GM12801 (cell line): ENCODE data around the gene GADL1.

ENCODE experiments used
- CTCF ChIP-seq: IDR thresholded peaks from one replicate; pipeline ENCODE4 v1.5.1; 2011; ENCODE audit warnings: control low read depth; ENCODE audit not compliant: insufficient read length; ENCODE audit errors: extremely low read depth

Gene GADL1

DNA sequence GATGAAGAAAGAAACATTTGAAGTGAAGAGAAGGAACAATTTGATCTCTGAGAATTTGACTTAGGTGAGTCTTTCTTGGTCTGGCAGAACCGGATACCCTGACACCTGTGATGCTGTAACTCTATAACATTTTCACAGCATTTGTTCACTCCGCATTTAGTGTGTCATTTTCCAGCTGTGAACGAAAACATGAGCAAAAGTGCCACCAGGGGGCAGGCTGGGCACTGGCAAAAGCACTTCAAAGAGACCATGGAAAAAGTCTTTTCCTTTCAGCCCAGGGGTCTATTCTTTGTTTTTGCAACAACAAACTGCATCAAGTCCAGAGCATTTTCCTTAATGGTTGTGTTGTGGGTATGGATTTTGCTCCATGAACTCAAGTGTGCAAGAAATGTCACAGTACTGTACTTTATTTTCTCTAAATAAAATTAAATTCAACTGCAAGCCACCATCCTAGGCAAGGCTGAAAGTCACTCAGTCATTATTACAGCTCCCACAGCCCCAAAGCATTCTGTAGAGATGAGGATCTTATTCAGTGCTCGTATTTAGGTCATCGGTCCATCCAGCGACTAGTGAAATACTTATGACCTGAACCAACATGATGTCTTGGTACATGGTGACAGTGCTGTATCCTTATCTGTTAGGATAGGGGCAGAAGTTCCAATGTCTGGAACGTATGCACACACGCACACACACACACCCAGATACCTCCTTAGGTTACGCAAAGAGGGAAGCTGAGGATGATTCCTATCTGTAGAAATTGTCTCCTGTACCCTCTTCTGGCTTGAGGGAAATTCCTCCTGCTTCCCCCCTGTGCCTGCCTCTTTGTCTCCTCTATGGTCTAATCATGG is 125.5 kb downstream of the GADL1 start:
- TF ChIP-seq CTCF, result no peak

- TF ChIP-seq CTCF, result no peak
Observed at GRCh38 chr3:30768046-30768445, 126.4 kb downstream of the GADL1 start.

DNA sequence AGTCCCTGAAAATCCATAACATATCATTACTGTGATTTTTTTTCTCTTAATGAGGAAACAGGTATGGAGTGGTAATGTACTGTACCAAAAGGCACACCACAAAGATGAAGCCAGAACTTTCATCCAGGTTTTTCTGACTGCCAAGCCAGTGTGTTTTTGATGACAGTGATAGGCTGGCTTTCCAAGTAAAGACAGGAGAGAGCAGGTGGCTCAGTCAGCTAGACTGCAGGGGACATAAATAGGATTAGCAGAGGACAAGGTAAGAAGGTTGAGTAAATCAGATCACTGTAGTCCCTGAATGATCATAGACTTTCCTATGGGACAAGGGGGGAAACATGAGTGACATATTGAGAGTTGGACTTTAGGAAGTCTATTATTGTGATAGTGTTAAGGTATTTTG is 127.9 kb downstream of the GADL1 start:
- TF ChIP-seq CTCF, result no peak

GRCh38 chr3:30764891-30765290 is 129.6 kb downstream of the GADL1 start:
- no peak for TF ChIP-seq CTCF

DNA sequence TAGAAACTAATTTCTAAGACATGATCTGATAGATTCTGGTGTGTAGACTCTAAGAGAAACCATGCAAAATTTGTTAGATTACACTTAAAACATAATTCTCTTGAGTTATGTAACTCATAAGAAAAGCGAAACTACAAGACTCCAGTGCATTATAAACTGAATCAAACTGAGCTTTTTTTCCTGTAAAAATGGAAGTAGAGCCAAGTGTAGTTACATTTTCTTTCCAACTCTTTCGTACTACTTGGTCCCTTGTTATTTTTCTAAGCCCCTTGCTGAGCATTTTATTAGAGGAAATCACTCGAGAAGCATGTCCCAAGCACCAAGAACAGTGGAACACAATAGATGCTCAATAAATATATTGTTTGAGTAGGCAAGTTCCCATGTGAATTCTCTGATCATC is 130.2 kb downstream of the GADL1 start:
- TF ChIP-seq CTCF, result no peak

- TF ChIP-seq CTCF, result no peak
Observed at GRCh38 chr3:30761374-30761773, 133.1 kb downstream of the GADL1 start.

- no peak for TF ChIP-seq CTCF
Observed at GRCh38 chr3:30760737-30761136, 133.7 kb downstream of the GADL1 start.
